GM23338 (cell line): ENCODE results near the gene REG4. TPM values are rescaled to one million over a fixed set of nuclear protein-coding genes. Genes with fewer than 3 reads are reported as not detected.

Source experiments
- ATAC-seq: fragments of 200-7000 bp; cut with Tn5 transposase; 3 replicates; pipeline ENCODE4 v1.9.1; 2020
- DNase-seq: peaks from one replicate; pipeline ENCODE4 v3.0.0-alpha.2; 2015; ENCODE audit warnings: low spot score
- H2AFZ ChIP-seq: fragments of 200-600 bp; sonication (generic); 2 replicates; pipeline ENCODE4 v1.8.0; 2016; ENCODE audit warnings: antibody characterized with exemption, mild to moderate bottlenecking, moderate library complexity
- H3F3A ChIP-seq: fragments of 200-600 bp; sonication (generic); replicated peaks from 2 replicates; pipeline ENCODE4 v1.8.0; 2017; ENCODE audit warnings: antibody characterized with exemption, mixed run types, low read depth
- H3K27ac ChIP-seq: fragments of 200-600 bp; sonication (generic); 2 replicates; pipeline ENCODE4 v1.6.1; 2016; ENCODE audit warnings: low read depth
- H3K27me3 ChIP-seq: fragments of 200-600 bp; sonication (generic); 2 replicates; pipeline ENCODE4 v1.8.0; 2016; ENCODE audit warnings: mild to moderate bottlenecking, mixed run types, moderate library complexity; ENCODE audit not compliant: insufficient read depth
- H3K36me3 ChIP-seq: fragments of 200-600 bp; sonication (generic); 2 replicates; pipeline ENCODE4 v1.8.0; 2016; ENCODE audit warnings: mild to moderate bottlenecking; ENCODE audit not compliant: insufficient read depth
- H3K4me1 ChIP-seq: fragments of 200-600 bp; sonication (generic); 2 replicates; pipeline ENCODE4 v1.8.0; 2016; ENCODE audit warnings: mild to moderate bottlenecking, moderate library complexity; ENCODE audit not compliant: insufficient read depth
- H3K4me2 ChIP-seq: fragments of 200-600 bp; sonication (generic); 2 replicates; pipeline ENCODE4 v1.7.1; 2017; ENCODE audit warnings: mixed run types
- H3K4me3 ChIP-seq: fragments of 200-600 bp; sonication (generic); 2 replicates; pipeline ENCODE4 v1.6.1; 2016; ENCODE audit warnings: mixed run types
- H3K79me2 ChIP-seq: fragments of 200-600 bp; sonication (generic); replicated peaks from 2 replicates; pipeline ENCODE4 v1.8.0; 2017; ENCODE audit warnings: mild to moderate bottlenecking; ENCODE audit not compliant: insufficient read depth
- H3K9me2 ChIP-seq: fragments of 200-600 bp; sonication (generic); 2 replicates; pipeline ENCODE4 v1.8.0; 2017; ENCODE audit not compliant: insufficient read depth
- H4K20me1 ChIP-seq: fragments of 200-600 bp; sonication (generic); replicated peaks from 2 replicates; pipeline ENCODE4 v1.8.0; 2017; ENCODE audit warnings: mild to moderate bottlenecking; ENCODE audit not compliant: insufficient read depth
- H3K27ac Mint-ChIP-seq: 2 replicates; pipeline ENCODE4 v1.8.0; 2020; ENCODE audit warnings: inconsistent platforms, mild to moderate bottlenecking, moderate library complexity, mixed read lengths
- H3K27me3 Mint-ChIP-seq: 3 replicates; pipeline ENCODE4 v1.8.0; 2022; ENCODE audit warnings: low read depth, mild to moderate bottlenecking, moderate library complexity, mixed read lengths, inconsistent platforms; ENCODE audit not compliant: insufficient read depth, poor library complexity
- H3K36me3 Mint-ChIP-seq: 3 replicates; pipeline ENCODE4 v1.8.0; 2021; ENCODE audit warnings: low read depth, mild to moderate bottlenecking, inconsistent platforms, moderate library complexity, mixed read lengths
- H3K4me1 Mint-ChIP-seq: 3 replicates; pipeline ENCODE4 v1.8.0; 2020; ENCODE audit warnings: mild to moderate bottlenecking, inconsistent platforms, mixed read lengths
- H3K4me3 Mint-ChIP-seq: 3 replicates; pipeline ENCODE4 v1.8.0; 2021; ENCODE audit warnings: moderate library complexity, mild to moderate bottlenecking, inconsistent platforms, mixed read lengths
- H3K9me3 Mint-ChIP-seq: 3 replicates; pipeline ENCODE4 v1.8.0; 2020; ENCODE audit warnings: moderate library complexity, mild to moderate bottlenecking, inconsistent platforms, mixed read lengths
- CREB1 ChIP-seq: fragments of 250-450 bp; sonication (Bioruptor Pico); IDR thresholded peaks from 2 replicates; pipeline ENCODE4 v1.5.0; 2020; ENCODE audit warnings: low read depth, mild to moderate bottlenecking, moderate library complexity
- EZH2 ChIP-seq: fragments of 200-600 bp; sonication (generic); IDR thresholded peaks from one replicate; pipeline ENCODE4 v1.8.0; 2017; ENCODE audit warnings: antibody characterized with exemption, mild to moderate bottlenecking, low read depth; ENCODE audit not compliant: unreplicated experiment
- EZH2phosphoT487 ChIP-seq: fragments of 200-600 bp; sonication (generic); IDR thresholded peaks from one replicate; pipeline ENCODE4 v1.8.1; 2018; ENCODE audit warnings: antibody characterized with exemption; ENCODE audit not compliant: unreplicated experiment
- JUNB ChIP-seq: IDR thresholded peaks from one replicate; pipeline ENCODE4 v1.6.1; 2016; ENCODE audit warnings: antibody characterized with exemption; ENCODE audit not compliant: unreplicated experiment
- POLR2AphosphoS5 ChIP-seq: IDR thresholded peaks from 2 replicates; pipeline ENCODE4 v1.6.1; 2016; ENCODE audit warnings: antibody characterized with exemption, low read depth
- REST ChIP-seq: IDR thresholded peaks from one replicate; pipeline ENCODE4 v1.6.1; 2018; ENCODE audit warnings: antibody characterized with exemption; ENCODE audit not compliant: unreplicated experiment
- STAT1 ChIP-seq: IDR thresholded peaks from one replicate; pipeline ENCODE4 v1.6.1; 2016; ENCODE audit warnings: antibody characterized with exemption; ENCODE audit not compliant: unreplicated experiment
- ZNF114 ChIP-seq: fragments of 250-450 bp; sonication (Bioruptor Pico); IDR thresholded peaks from 2 replicates; pipeline ENCODE4 v1.5.0; 2020; ENCODE audit warnings: mild to moderate bottlenecking, moderate library complexity
- polyA plus RNA-seq: library from polyadenylated mRNA; unstranded; fragments of >200 nt; fragmentation: Nextera tagmentation; extraction: Ambion mirVana; gene quantifications from 2 replicates; pipeline ENCODE4 v1.2.1, GENCODE V29; 2016
- total RNA-seq: library from RNA; depleted of rRNA; stranded (reverse); fragments of >200 nt; shearing (Covaris generic); gene quantifications from 2 replicates; pipeline ENCODE4 v1.2.3, GENCODE V29; 2014

REG4 gene
- total and polyA plus RNA-seq, 2 experiments from 2014 or later = not detected

- no peaks in the 10 kb centered on the region for H3K36me3 Mint-ChIP-seq
- H3K4me3 ChIP-seq = no peak overlapping the region
- no peak for TF ChIP-seq STAT1
- no peak for TF ChIP-seq JUNB
- no peak for TF ChIP-seq REST
- no peak for TF ChIP-seq CREB1 (CRISPR knock-in tag)
- no peaks in the 10 kb centered on the region for H3K4me1 ChIP-seq
- H4K20me1 ChIP-seq = no peaks in the 10 kb centered on the region
- H3K4me1 Mint-ChIP-seq = no peaks in the 10 kb centered on the region
- H2AFZ ChIP-seq = no peak overlapping the region
- H3K9me3 Mint-ChIP-seq = no peaks in the 10 kb centered on the region
- H3K27ac ChIP-seq = no peak overlapping the region
- H3K79me2 ChIP-seq = no peaks in the 10 kb centered on the region
- H3K27ac Mint-ChIP-seq = no peak overlapping the region
- no peaks in the 10 kb centered on the region for H3K36me3 ChIP-seq
- no peak overlapping the region for H3K4me3 Mint-ChIP-seq
- no peaks in the 10 kb centered on the region for H3K9me2 ChIP-seq
- H3F3A ChIP-seq = no peaks in the 10 kb centered on the region
- no peak for ATAC-seq
- H3K27me3 Mint-ChIP-seq = peaks cover 2% of the 10 kb centered on the region
- no peak overlapping the region for H3K4me2 ChIP-seq
- H3K27me3 ChIP-seq = no peaks in the 10 kb centered on the region
- DNase-seq = no peak
Observed at GRCh38 chr1:119797606-119798005, 13.7 kb downstream of the REG4 start.

GRCh38 chr1:119797162-119797561, 14.1 kb downstream of the REG4 start:
- H3K9me3 Mint-ChIP-seq = no peaks in the 10 kb centered on the region
- H4K20me1 ChIP-seq = no peaks in the 10 kb centered on the region
- H3K79me2 ChIP-seq = no peaks in the 10 kb centered on the region
- H3K36me3 ChIP-seq = no peaks in the 10 kb centered on the region
- TF ChIP-seq EZH2phosphoT487 (no peak), JUNB (no peak), ZNF114 (CRISPR knock-in tag) (no peak), POLR2AphosphoS5 (no peak), CREB1 (CRISPR knock-in tag) (no peak), REST (no peak), EZH2 (no peak)
- no peak overlapping the region for H3K27ac Mint-ChIP-seq
- DNase-seq (no peak), ATAC-seq (no peak)
- no peak overlapping the region for H3K27ac ChIP-seq
- H3K27me3 Mint-ChIP-seq = peaks cover 2% of the 10 kb centered on the region
- no peaks in the 10 kb centered on the region for H3K27me3 ChIP-seq
- no peaks in the 10 kb centered on the region for H3K9me2 ChIP-seq
- no peak overlapping the region for H3K4me2 ChIP-seq
- H3K36me3 Mint-ChIP-seq = no peaks in the 10 kb centered on the region
- H2AFZ ChIP-seq = no peak overlapping the region
- H3K4me3 Mint-ChIP-seq = no peak overlapping the region
- no peak overlapping the region for H3K4me3 ChIP-seq
- no peaks in the 10 kb centered on the region for H3F3A ChIP-seq
- no peaks in the 10 kb centered on the region for H3K4me1 Mint-ChIP-seq
- H3K4me1 ChIP-seq = no peaks in the 10 kb centered on the region
